PFSK-1 (cell line): ENCODE data around the gene SNAI1.

ENCODE experiments used
- FOXP2 ChIP-seq: optimal IDR thresholded peaks from 2 replicates; pipeline ENCODE3; 2011; ENCODE audit warnings: borderline replicate concordance, control low read depth, inconsistent platforms; ENCODE audit not compliant: insufficient read depth; ENCODE audit errors: extremely low read length, extremely low read depth
- POLR2AphosphoS5 ChIP-seq: IDR thresholded peaks from 2 replicates; pipeline ENCODE4 v1.6.1; 2012; ENCODE audit warnings: low read depth, mild to moderate bottlenecking, control low read depth, low read length, moderate library complexity
- REST ChIP-seq, 2 experiments: IDR thresholded peaks; 2 replicates each; pipeline versions ENCODE4 v1.6.1 to v1.8.0; 2011 to 2012; ENCODE audit warnings: low read depth in 2 of 2, low read length in 2 of 2, control low read depth in 1 of 2, inconsistent platforms in 1 of 2, mild to moderate bottlenecking in 1 of 2, moderate library complexity in 1 of 2; ENCODE audit not compliant: insufficient read depth in 1 of 2
- SIN3A ChIP-seq: IDR thresholded peaks from 2 replicates; pipeline ENCODE4 v1.6.1; 2012; ENCODE audit warnings: mild to moderate bottlenecking, low read length, moderate library complexity, borderline replicate concordance; ENCODE audit not compliant: insufficient read depth
- TAF1 ChIP-seq: IDR thresholded peaks from 2 replicates; pipeline ENCODE4 v1.6.1; 2012; ENCODE audit warnings: low read length, control low read depth, borderline replicate concordance; ENCODE audit not compliant: insufficient read depth

GRCh38 chr20:50037123-50037522, 54.3 kb downstream of the SNAI1 start:
- no peak for TF ChIP-seq POLR2AphosphoS5
- TF ChIP-seq TAF1, result no peak
- TF ChIP-seq REST (IDR thresholded peaks at IDR 0.05; ENCODE audit: insufficient read depth in 1 of 2, low read depth in 2 of 2, low read length in 2 of 2), result no peak
- no peak for TF ChIP-seq SIN3A
- no peak for TF ChIP-seq FOXP2
